HG03439 (cell line): ENCODE measurements around the gene ADAMTS8.

Source experiments
- ATAC-seq: cut with Tn5 transposase; IDR thresholded peaks from one replicate; pipeline ENCODE4 v1.9.1; 2021; ENCODE audit warnings: mild to moderate bottlenecking, moderate library complexity; ENCODE audit not compliant: unreplicated experiment

The ADAMTS8 gene, protein sequence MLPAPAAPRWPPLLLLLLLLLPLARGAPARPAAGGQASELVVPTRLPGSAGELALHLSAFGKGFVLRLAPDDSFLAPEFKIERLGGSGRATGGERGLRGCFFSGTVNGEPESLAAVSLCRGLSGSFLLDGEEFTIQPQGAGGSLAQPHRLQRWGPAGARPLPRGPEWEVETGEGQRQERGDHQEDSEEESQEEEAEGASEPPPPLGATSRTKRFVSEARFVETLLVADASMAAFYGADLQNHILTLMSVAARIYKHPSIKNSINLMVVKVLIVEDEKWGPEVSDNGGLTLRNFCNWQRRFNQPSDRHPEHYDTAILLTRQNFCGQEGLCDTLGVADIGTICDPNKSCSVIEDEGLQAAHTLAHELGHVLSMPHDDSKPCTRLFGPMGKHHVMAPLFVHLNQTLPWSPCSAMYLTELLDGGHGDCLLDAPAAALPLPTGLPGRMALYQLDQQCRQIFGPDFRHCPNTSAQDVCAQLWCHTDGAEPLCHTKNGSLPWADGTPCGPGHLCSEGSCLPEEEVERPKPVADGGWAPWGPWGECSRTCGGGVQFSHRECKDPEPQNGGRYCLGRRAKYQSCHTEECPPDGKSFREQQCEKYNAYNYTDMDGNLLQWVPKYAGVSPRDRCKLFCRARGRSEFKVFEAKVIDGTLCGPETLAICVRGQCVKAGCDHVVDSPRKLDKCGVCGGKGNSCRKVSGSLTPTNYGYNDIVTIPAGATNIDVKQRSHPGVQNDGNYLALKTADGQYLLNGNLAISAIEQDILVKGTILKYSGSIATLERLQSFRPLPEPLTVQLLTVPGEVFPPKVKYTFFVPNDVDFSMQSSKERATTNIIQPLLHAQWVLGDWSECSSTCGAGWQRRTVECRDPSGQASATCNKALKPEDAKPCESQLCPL

GRCh38 chr11:130428316-130429119 is at the start of gene ADAMTS8:
TSS of gene ADAMTS8 (minus strand) at chr11:130428609. CDS start at chr11:130428286, 323 bp downstream.
- no peak for ATAC-seq

DNA sequence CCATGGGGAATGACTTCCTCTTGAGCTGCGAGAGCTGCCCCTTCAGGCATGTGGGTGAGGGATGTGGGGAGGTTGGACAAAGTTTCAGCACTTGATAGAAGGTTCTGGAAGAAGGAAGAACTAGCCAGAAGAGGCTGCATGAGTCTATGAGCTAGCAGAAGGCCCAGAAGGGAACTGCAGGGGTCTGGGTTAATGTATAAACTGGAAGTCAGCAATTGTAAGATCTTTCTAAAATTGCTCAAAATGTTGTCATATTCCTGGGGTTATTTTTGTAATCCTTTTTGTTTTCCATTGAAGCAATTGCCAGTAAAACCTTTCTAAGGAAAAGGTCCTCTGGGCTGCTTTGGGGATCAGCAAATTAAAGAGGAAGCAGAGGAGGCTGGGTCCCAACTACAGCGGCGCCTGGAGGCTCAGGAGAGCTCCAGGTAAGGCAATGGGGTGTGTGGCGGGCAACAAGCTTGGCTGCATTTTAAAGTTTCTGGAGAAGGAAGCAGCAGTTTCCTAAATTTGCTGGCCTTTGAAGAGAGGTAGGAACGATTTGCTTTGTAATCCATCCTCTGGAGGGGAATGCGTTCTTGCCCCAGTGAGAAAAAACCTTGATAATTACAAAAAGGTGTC is 49.3 kb upstream of the ADAMTS8 start:
- ATAC-seq: no peak

DNA sequence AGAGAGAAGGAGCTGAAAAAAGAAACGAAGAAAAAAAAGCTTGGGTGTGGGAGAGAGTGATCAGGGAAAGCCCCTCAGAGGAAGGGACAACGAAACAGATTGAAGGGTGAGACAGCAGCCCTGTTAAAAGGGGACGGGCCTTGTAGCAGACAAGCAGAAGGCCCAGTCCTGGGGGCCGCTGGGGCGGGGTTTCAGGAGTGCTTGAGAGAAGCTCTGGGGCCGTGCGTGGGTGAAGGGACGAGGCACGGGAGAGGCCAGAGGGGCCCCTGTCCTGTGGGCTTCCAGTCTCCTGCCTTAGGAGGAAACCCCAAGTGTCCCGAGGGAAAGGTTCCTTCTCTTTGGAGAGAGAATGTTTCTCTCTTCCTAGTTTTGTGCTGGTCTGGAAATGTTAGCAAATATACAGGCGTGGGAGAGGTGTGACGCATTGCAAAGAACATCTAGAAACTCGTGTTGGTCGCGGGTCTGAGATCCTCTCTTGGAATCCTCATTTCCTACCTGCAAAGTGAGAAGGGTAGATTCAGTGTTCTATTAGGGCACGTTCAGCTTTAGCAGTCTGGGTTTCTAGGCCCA is 48.6 kb upstream of the ADAMTS8 start:
- no peak for ATAC-seq

- no peak for ATAC-seq
Measured at GRCh38 chr11:130476200-130476921, 48.0 kb upstream of the ADAMTS8 start.

DNA sequence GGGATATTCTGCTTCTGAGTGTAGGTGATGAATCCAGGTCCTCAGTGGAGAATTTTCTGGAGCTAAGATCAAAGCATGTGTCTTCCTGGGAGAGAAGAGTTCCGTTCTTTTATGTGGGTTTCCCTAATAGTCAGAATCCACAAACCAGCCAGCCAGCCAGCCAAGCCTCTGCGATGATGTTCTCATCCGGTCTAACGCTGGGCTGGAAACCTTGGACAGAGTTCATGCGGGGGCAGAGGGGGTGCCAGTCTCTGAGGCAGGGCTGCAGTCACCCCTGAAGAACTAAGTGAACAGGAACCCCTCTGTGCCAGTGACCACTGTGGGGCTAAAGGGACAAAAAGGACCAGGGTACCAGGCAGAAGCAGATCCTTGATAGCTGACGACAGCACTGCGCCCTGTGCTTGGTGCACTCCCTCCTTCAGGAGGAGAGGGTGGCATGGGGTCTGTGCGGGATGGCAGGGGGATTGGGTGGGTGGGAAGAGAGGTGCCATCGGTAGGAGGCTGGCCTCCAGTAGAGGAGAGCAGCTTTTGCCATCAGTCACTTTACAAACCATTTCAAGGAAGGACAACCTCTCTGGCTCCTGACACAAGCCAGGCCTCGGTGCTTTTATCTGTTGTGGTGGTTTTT is 47.1 kb upstream of the ADAMTS8 start:
- no peak for ATAC-seq

DNA sequence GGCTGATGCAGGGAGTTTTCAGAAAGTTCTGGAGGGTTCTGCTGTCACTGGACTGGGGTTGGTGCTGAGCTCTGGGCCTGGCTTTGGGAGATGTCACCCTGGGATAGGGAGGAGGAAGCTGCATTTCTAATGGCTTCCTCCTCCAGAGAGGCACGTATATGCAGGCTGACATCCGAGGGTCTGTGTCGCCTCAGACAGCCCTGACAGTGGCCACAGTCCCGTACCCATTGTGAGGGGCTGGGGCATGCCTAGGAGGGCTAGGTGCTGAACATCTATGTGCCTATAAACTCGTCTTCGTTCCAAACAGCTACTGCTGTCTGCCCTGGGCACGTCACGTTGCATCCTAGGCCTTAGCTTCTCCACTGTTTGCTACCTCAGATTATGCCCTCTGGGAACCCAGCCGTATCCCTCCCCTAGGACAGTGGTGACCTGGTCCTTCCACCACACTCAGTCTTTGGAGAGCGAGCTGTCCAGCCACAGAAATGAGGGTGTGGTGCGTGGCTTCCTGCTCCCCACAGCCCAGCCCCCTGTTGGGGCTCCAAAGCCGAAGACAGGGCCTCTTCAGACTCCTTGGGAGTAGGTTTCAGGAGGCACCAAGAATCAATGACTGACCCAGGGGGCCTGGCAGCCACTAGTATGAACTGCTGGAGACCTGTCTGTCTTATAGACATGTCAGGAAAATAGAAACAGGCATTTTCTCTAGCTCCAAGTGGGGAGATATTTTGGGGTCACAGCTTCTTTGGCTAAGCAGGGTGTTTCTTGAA is 46.4 kb upstream of the ADAMTS8 start:
- no peak for ATAC-seq

GRCh38 chr11:130473795-130474377 is 45.5 kb upstream of the ADAMTS8 start:
- ATAC-seq: no peak

DNA sequence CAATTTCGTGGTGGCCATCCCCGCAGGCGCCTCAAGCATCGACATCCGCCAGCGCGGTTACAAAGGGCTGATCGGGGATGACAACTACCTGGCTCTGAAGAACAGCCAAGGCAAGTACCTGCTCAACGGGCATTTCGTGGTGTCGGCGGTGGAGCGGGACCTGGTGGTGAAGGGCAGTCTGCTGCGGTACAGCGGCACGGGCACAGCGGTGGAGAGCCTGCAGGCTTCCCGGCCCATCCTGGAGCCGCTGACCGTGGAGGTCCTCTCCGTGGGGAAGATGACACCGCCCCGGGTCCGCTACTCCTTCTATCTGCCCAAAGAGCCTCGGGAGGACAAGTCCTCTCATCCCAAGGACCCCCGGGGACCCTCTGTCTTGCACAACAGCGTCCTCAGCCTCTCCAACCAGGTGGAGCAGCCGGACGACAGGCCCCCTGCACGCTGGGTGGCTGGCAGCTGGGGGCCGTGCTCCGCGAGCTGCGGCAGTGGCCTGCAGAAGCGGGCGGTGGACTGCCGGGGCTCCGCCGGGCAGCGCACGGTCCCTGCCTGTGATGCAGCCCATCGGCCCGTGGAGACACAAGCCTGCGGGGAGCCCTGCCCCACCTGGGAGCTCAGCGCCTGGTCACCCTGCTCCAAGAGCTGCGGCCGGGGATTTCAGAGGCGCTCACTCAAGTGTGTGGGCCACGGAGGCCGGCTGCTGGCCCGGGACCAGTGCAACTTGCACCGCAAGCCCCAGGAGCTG is 44.8 kb upstream of the ADAMTS8 start:
- ATAC-seq: no peak

- ATAC-seq: no peak
Measured at GRCh38 chr11:130472434-130472961, 44.1 kb upstream of the ADAMTS8 start.

- no peak for ATAC-seq
Measured at GRCh38 chr11:130471731-130472433, 43.5 kb upstream of the ADAMTS8 start.

DNA sequence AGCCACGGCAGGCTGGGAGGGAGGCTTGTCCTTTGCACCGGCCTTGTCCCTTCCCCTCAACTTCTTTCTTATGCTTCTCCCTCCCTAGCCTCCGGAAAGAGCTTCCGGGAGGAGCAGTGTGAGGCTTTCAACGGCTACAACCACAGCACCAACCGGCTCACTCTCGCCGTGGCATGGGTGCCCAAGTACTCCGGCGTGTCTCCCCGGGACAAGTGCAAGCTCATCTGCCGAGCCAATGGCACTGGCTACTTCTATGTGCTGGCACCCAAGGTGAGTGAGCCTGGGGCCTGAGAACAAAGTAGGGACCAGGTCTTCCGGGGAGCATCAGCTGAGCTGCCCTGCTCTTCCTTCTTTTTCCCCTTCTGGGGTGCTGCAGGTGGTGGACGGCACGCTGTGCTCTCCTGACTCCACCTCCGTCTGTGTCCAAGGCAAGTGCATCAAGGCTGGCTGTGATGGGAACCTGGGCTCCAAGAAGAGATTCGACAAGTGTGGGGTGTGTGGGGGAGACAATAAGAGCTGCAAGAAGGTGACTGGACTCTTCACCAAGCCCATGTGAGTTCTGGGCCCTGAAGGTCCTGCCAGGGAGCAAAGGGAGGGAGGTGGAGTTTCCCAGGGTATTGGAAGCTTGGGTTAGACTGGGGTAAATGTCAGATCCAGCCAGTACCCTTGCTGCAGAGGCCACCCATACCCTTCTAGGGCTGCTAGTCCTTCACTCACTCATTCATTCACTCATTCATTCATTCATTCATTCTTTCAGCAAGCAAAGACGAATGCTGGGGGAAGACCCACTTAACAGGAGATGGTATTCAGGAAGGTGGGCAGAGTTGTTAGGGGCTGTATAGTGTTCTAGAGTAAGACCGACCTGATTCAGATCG is 42.7 kb upstream of the ADAMTS8 start:
- no peak for ATAC-seq

DNA sequence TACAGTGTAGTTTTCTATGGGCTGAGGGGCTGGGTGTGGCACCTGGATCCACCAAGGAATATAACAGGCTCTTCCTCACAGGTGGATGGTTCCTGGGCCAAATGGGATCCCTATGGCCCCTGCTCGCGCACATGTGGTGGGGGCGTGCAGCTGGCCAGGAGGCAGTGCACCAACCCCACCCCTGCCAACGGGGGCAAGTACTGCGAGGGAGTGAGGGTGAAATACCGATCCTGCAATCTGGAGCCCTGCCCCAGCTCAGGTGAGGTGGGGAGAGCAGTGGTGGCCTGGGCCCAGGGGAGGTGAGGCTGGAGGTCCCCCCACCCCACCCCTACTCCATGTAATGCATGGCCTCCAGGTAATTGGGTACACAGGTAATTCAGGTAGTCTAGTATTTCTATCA is 40.8 kb upstream of the ADAMTS8 start:
- no peak for ATAC-seq

- no peak for ATAC-seq
Measured at GRCh38 chr11:130467116-130467900, 38.9 kb upstream of the ADAMTS8 start.

DNA sequence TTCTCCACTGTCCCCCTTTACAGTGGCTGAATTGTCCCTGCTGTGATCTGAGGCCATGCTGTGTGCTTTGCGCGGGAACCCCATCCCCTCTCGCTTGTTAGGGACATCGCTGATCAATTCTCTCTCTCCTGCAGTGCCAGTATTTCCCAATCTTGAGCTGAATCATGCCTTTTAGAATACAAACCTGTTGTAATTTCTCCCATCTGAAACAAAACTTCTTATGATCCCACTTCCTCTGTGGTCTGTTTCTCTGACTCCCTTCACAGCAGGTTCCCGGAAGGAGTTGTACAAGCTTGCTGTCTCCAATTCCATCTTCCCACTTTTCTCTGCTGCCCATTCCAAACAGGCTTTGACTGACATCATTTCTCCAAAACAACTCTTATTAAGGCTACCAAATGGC is 36.9 kb upstream of the ADAMTS8 start:
- ATAC-seq: no peak

DNA sequence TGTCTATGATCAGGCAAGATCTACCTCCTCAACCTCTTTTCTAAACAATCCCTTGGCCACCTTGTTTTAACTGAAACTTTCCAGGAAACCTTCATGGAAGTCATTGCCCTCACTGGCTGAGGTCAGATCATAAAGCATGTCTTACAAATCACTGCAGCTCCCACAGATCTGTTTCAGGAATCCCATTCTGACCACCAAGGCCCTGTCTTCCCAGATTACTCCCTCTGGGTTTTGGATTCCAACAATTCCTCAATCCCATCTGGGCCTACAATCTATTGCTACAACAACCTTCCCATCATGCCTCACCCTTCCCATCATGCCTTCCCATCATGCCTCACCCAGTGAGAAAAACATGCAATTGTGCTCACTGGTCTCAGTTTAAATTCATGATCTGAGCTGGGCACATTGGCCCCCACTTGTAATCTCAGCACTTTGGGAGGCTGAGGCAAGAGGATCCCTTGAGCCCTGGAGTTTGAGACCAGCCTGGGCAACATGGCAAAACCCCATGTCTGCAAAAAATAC is 35.9 kb upstream of the ADAMTS8 start:
- no peak for ATAC-seq
